HG03095 (cell line): Measurements from ENCODE around the gene SEC63.
"Not testable (repeated sequence)": the region's sequence is repeated elsewhere in the genome, so short reads cannot be mapped to it uniquely, and the experiment has no call there.

Experiments
- ATAC-seq: cut with Tn5 transposase; IDR thresholded peaks from one replicate; pipeline ENCODE4 v1.9.1; 2021; ENCODE audit warnings: moderate library complexity; ENCODE audit not compliant: unreplicated experiment

The SEC63 gene

GRCh38 chr6:107936162-107936909, 21.7 kb downstream of the SEC63 start:
- no peak for ATAC-seq

GRCh38 chr6:107934229-107934628, 23.8 kb downstream of the SEC63 start:
- ATAC-seq, result not testable (repeated sequence)

GRCh38 chr6:107932580-107932979, 25.4 kb downstream of the SEC63 start:
- ATAC-seq, result no peak

GRCh38 chr6:107931894-107932293, 26.1 kb downstream of the SEC63 start:
- no peak for ATAC-seq

- no peak for ATAC-seq
Measured at GRCh38 chr6:107928984-107929383, 29.0 kb downstream of the SEC63 start.

- ATAC-seq, result not testable (repeated sequence)
Measured at GRCh38 chr6:107926697-107927544, 31.1 kb downstream of the SEC63 start.

- no peak for ATAC-seq
Measured at GRCh38 chr6:107917451-107918375, 40.3 kb downstream of the SEC63 start.

- not testable (repeated sequence) for ATAC-seq
Measured at GRCh38 chr6:107916961-107917360, 41.0 kb downstream of the SEC63 start.

- ATAC-seq, result no peak
Measured at GRCh38 chr6:107911692-107912091, 46.3 kb downstream of the SEC63 start.

GRCh38 chr6:107894809-107895396, 63.1 kb downstream of the SEC63 start:
- ATAC-seq, result no peak

- ATAC-seq, result not testable (repeated sequence)
Measured at GRCh38 chr6:107890431-107890830, 67.6 kb downstream of the SEC63 start.

GRCh38 chr6:107885950-107886349, 72.1 kb downstream of the SEC63 start:
- not testable (repeated sequence) for ATAC-seq

- no peak for ATAC-seq
Measured at GRCh38 chr6:107879941-107880340, 78.1 kb downstream of the SEC63 start.

GRCh38 chr6:107877968-107878367, 80.0 kb downstream of the SEC63 start:
- ATAC-seq, result no peak

- ATAC-seq, result no peak
Measured at GRCh38 chr6:107871976-107872375, 86.0 kb downstream of the SEC63 start.

GRCh38 chr6:107871512-107871911, 86.5 kb downstream of the SEC63 start:
- ATAC-seq, result not testable (repeated sequence)

- no peak for ATAC-seq
Measured at GRCh38 chr6:107871016-107871415, 87.0 kb downstream of the SEC63 start.

GRCh38 chr6:107870381-107870780, 87.6 kb downstream of the SEC63 start:
- ATAC-seq, result no peak

- ATAC-seq, result no peak
Measured at GRCh38 chr6:107869871-107870270, 88.1 kb downstream of the SEC63 start.

- ATAC-seq, result no peak
Measured at GRCh38 chr6:107868867-107869611, 89.0 kb downstream of the SEC63 start.
